Body of pancreas (tissue), 4 donors: ENCODE data around the gene THAP7. TPM values are rescaled to one million over a fixed set of nuclear protein-coding genes. Genes with fewer than 3 reads are reported as not detected.

Experiments used
- ATAC-seq: fragments of 150-250 bp; one replicate; pipeline ENCODE4 v1.9.1; 2016
- DNase-seq, 4 donors: peaks; one replicate each; pipeline ENCODE4 v3.0.0-alpha.2; 2019
- H3K27ac ChIP-seq, 4 donors: fragments of 200-600 bp; sonication (generic); 1 replicate in 3 of 4; 2 replicates in 1 of 4; pipeline versions ENCODE4 v1.5.1 to v1.6.1; 2016 to 2019; ENCODE audit warnings: mild to moderate bottlenecking in 1 of 4, mixed read lengths in 1 of 4, moderate library complexity in 1 of 4
- H3K27me3 ChIP-seq, 2 donors: fragments of 200-600 bp; sonication (generic); one replicate each; pipeline ENCODE4 v1.6.0; 2016; ENCODE audit warnings: mild to moderate bottlenecking in 1 of 2
- H3K36me3 ChIP-seq, 2 donors: fragments of 200-600 bp; sonication (generic); replicated peaks in 1 of 2; 2 replicates each; pipeline ENCODE4 v1.5.1; 2016; ENCODE audit warnings: low read depth in 2 of 2; ENCODE audit not compliant: insufficient read depth in 1 of 2
- H3K4me1 ChIP-seq: fragments of 200-600 bp; sonication (generic); one replicate; pipeline ENCODE4 v1.6.0; 2016
- H3K4me3 ChIP-seq, 2 donors: fragments of 200-600 bp; sonication (generic); 1 replicate in 1 of 2; 2 replicates in 1 of 2; pipeline ENCODE4 v1.5.1; 2016 to 2019
- H3K9me3 ChIP-seq, 3 donors: fragments of 200-600 bp; sonication (generic); 1 replicate in 2 of 3; 2 replicates in 1 of 3; pipeline ENCODE4 v1.5.1; 2016
- POLR2A ChIP-seq, 3 donors: fragments of 450-650 bp; IDR thresholded peaks; one replicate each; pipeline ENCODE4 v1.6.1; 2016; ENCODE audit warnings: antibody characterized with exemption in 3 of 3, mild to moderate bottlenecking in 2 of 3
- WGBS, 2 donors: methylation state at CpG; one replicate each; pipeline ENCODE4 v1.1.5; 2017; 5-methylcytosine and 5-hydroxymethylcytosine counted together
- intact Hi-C: fragments of 100-400 bp; cut with DNase I; formaldehyde crosslinking; loops from one replicate; pipeline ENCODE4 v1.15.1; 2023
- total RNA-seq, 2 donors: library from RNA; depleted of rRNA; stranded (reverse); fragments of >200 nt; gene quantifications; one replicate each; pipeline ENCODE4 v1.1.0, GENCODE V29; 2016
- TF ChIP-seq, protein P1 (sequence below), 7 experiments: fragments of 450-650 bp in 4 of 7; fragments of 200-600 bp in 3 of 7; sonication (generic) in 3 of 7; IDR thresholded peaks; one replicate each; pipeline ENCODE4 v1.5.1; 2016 to 2019; ENCODE audit warnings: antibody characterized with exemption in 7 of 7

Gene THAP7
- total RNA-seq, 2 donors from 2014 or later = 17.1 to 20.2 TPM

DNA sequence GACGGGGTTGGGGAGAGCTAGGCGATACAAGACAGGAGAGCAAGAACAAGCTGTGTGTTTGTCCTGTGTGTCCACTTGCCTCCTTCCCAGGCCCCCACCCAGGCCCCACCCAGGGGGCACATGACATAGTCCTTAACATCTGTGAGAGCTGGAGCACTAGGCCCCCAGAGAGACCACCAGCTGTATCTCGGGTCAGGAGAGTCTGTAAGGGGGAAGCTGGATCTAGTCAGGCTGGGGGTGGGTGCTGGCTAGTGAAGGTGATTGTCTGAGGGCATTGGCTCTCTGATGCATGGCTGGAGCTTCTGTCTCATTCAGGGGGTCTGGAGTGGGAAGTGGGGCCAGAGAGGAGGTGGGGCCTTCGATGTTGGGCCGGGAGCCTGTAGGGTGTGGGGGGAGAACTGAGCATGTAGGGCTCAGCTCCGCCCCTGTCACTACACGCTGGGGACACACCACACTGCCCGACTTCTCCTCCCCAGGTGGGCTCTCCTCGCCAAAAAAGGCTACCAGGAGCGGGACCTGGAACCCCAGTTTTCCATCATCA is 13.6 kb upstream of the THAP7 start:
- DNase-seq (no peak), ATAC-seq (no peak)
- TF ChIP-seq, protein P1, sequence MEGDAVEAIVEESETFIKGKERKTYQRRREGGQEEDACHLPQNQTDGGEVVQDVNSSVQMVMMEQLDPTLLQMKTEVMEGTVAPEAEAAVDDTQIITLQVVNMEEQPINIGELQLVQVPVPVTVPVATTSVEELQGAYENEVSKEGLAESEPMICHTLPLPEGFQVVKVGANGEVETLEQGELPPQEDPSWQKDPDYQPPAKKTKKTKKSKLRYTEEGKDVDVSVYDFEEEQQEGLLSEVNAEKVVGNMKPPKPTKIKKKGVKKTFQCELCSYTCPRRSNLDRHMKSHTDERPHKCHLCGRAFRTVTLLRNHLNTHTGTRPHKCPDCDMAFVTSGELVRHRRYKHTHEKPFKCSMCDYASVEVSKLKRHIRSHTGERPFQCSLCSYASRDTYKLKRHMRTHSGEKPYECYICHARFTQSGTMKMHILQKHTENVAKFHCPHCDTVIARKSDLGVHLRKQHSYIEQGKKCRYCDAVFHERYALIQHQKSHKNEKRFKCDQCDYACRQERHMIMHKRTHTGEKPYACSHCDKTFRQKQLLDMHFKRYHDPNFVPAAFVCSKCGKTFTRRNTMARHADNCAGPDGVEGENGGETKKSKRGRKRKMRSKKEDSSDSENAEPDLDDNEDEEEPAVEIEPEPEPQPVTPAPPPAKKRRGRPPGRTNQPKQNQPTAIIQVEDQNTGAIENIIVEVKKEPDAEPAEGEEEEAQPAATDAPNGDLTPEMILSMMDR (IDR thresholded peaks at IDR 0.05) = no peak
- no peak for TF ChIP-seq POLR2A (IDR thresholded peaks at IDR 0.05)
- intact Hi-C loops = loop anchor here (10.0 kb wide), 1 partner anchor 51 kb away; the partner anchor contains the start of gene AIFM3
- Histone ChIP-seq H3K4me1 (peaks cover 16% of the 10 kb centered on the region), H3K9me3 (no peaks in the 10 kb centered on the region), H3K27me3 (no peaks in the 10 kb centered on the region), H3K4me3 (no peak overlapping the region), H3K27ac (no peak overlapping the region), H3K36me3 (no peaks in the 10 kb centered on the region)
- WGBS, 2 donors = 57 to 78% methylated on average over 6 to 10 of the region's 10 CpGs

DNA sequence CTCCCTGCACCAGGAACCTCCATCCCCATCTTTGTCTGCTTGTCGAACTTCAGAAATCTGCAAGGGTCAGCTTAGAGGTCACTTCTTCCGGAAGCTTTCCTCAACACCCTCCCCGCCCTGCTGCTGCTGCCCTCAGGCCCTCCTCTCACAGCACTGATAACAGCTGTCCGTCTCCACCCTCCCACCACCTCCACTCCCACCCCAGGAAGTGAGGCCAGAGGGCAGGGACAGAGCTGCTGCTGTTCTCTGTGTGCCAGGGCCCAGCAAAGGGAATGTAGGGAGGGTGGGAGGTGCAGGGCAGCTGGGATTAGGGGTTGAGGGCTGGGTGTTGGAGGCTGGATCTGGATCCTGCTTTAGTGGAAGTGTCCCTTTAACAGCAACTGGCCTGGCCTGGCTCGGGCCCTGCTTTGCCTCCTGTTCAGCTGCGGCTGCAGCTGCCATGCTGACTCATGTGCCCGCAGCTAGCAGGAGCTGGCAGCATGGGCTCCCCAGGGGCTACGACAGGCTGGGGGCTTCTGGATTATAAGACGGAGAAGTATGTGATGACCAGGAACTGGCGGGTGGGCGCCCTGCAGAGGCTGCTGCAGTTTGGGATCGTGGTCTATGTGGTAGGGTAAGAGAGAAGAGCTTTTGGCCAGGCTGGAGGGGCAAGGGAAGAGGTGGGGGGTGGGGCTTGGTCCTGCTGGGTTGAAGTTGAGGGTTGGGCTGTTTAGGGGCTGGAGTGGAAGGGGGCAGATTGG is 13.0 kb upstream of the THAP7 start, which contains the start of gene P2RX6:
TSS of gene P2RX6 (plus strand) at position 440 of the 740 bp plus-strand sequence. CDS start at position 450, 10 bp downstream.
- peaks cover 16% of the 10 kb centered on the region for H3K4me1 ChIP-seq
- no peak within 1 kb of the TSS for H3K4me3 ChIP-seq
- peak within 1 kb of the TSS in 3 of 4 donors; percentile 21 to 46 (median 30) for H3K27ac ChIP-seq
- ATAC-seq (no peak), DNase-seq (peak in 1 of 4 donors; percentile 23)
- TF ChIP-seq POLR2A (IDR thresholded peaks at IDR 0.05) = no peak
- TF ChIP-seq, protein P1 (IDR thresholded peaks at IDR 0.05) = no peak
- WGBS, 2 donors = 26 to 34% methylated on average over 11 to 12 of the region's 12 CpGs
- H3K9me3 ChIP-seq = no peaks in the 10 kb centered on the region
- H3K36me3 ChIP-seq = no peaks in the 10 kb centered on the region
- intact Hi-C loops = loop anchor here (10.0 kb wide), 1 partner anchor 50 kb away; the partner anchor contains the start of gene AIFM3
- no peaks in the 10 kb centered on the region for H3K27me3 ChIP-seq

DNA sequence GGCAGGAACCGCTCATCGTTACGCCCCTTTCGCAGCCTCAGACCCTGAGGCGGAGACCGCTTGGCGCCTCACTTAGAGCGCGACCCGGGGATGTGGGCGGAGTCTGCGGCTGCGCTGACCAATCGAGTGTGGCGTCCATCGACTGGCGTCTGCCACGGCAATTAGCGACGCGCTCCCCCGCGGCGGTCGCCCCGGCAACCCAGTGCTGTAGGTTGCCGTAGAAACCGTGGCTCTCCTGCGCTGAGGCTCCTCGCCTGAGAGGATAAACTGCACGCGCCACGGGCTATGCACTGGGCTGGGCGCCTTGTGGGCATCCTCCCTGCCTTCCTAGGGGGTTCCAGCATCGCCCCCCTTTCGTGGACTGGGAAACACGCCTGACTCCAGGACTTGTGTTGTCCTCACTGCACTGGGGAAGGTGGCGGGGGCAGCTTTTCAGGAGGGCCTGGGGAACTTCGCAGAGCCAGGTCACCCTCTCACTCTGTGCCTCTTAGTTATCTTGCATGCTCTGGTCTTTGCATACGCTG is 12.3 kb upstream of the THAP7 start:
- DNase-seq (peak; percentile 62 to 84 (median 80)), ATAC-seq (peak; percentile 83)
- Histone ChIP-seq H3K27ac (peak overlapping the region in 3 of 4 donors; percentile 21 to 46 (median 30)), H3K27me3 (no peaks in the 10 kb centered on the region), H3K9me3 (no peaks in the 10 kb centered on the region), H3K36me3 (no peaks in the 10 kb centered on the region), H3K4me1 (peaks cover 16% of the 10 kb centered on the region), H3K4me3 (no peak overlapping the region)
- WGBS, 2 donors = 1 to 20% methylated on average over 3 to 40 of the region's 40 CpGs
- no peak for TF ChIP-seq POLR2A (IDR thresholded peaks at IDR 0.05)
- TF ChIP-seq, protein P1 (IDR thresholded peaks at IDR 0.05) = no peak
- intact Hi-C loops = loop anchor here (10.0 kb wide), 1 partner anchor 49 kb away; the partner anchor contains the start of gene AIFM3

GRCh38 chr22:21013657-21014201 is 11.8 kb upstream of the THAP7 start:
- DNase-seq (no peak), ATAC-seq (no peak)
- Histone ChIP-seq H3K9me3 (no peaks in the 10 kb centered on the region), H3K27me3 (no peaks in the 10 kb centered on the region), H3K4me1 (peaks cover 16% of the 10 kb centered on the region), H3K4me3 (no peak overlapping the region), H3K27ac (peak overlapping the region in 2 of 4 donors; percentile 21 to 46), H3K36me3 (no peaks in the 10 kb centered on the region)
- TF ChIP-seq, protein P1 (IDR thresholded peaks at IDR 0.05) = no peak
- TF ChIP-seq POLR2A (IDR thresholded peaks at IDR 0.05) = no peak
- WGBS, 2 donors = 18 to 59% methylated on average over 5 to 24 of the region's 24 CpGs
- intact Hi-C loops = loop anchor here (10.0 kb wide), 1 partner anchor 49 kb away; the partner anchor contains the start of gene AIFM3
